Heart left ventricle (tissue), 13 donors: ENCODE data around the gene KPTN.

Source experiments
- CTCF ChIP-seq, 12 donors: fragments of 200-600 bp; sonication (generic) in 4 of 12; IDR thresholded peaks; one replicate each; pipeline versions ENCODE4 v1.5.0 to v1.8.0; 2018 to 2022; ENCODE audit warnings: antibody characterized with exemption in 12 of 12, mild to moderate bottlenecking in 5 of 12
- POLR2A ChIP-seq, 2 donors: fragments of 450-650 bp; IDR thresholded peaks; one replicate each; pipeline ENCODE4 v1.6.1; 2017; ENCODE audit warnings: antibody characterized with exemption in 2 of 2, mild to moderate bottlenecking in 2 of 2, moderate library complexity in 2 of 2
- donor health status: ischemic (EF 13 %, LVEDD 7.1; RV severe dilation, severe dysfunction).
- donor health status: DM: no; HTN: yes; CAD: no.
- donor health status: DM: no; HTN: no; CAD: no.
- donor health status: ischemic (EF 25% LVEDD 6.9; RV normal size, moderate dysfunction).
- donor health status: ischemic (EF 25% LVEDD 5.7; RV mildly dilated, moderate dysfunction).
- donor health status: ischemic (EF 35%, LVEDD 5.7; RV mildly dilated, moderate dysfunction).
- donor health status: nonischemic (EF 11% LVEDD 7.7; RV severe dilation, severe dysfunction).
- donor health status: DM: yes; HTN: yes; CAD: no.
- donor health status: PGD.
- donor health status: ischemic (EF 29% LVEDD 5.4; RV normal size, mild dysfunction).
- donor health status: nonischemic (EF 23%, LVEDD 6.1; RV moderate dilation, normal function).

GRCh38 chr19:47445527-47445926 lies 38.5 kb downstream of the KPTN start:
- no peak for TF ChIP-seq CTCF (IDR thresholded peaks at IDR 0.05)
- TF ChIP-seq POLR2A (IDR thresholded peaks at IDR 0.05): no peak
